Progenitor cell of endocrine pancreas (in vitro differentiated cells): ENCODE results near the gene SYT9. TPM values are rescaled to one million over a fixed set of nuclear protein-coding genes. Genes with fewer than 3 reads are reported as not detected.

Source experiments
- DNase-seq: peaks from one replicate; pipeline ENCODE4 v3.0.0; 2021; ENCODE audit warnings: low spot score; ENCODE audit not compliant: unreplicated experiment
- H3K27ac Mint-ChIP-seq: 2 replicates; pipeline ENCODE4 v1.8.0; 2021; ENCODE audit warnings: mild to moderate bottlenecking, moderate library complexity, mixed read lengths
- H3K27me3 Mint-ChIP-seq: 2 replicates; pipeline ENCODE4 v1.8.0; 2021; ENCODE audit warnings: mixed read lengths
- H3K36me3 Mint-ChIP-seq: 2 replicates; pipeline ENCODE4 v1.8.0; 2022; ENCODE audit warnings: mixed read lengths; ENCODE audit not compliant: insufficient read depth
- H3K4me1 Mint-ChIP-seq: 2 replicates; pipeline ENCODE4 v1.8.0; 2021; ENCODE audit warnings: low read depth, mixed read lengths
- H3K4me3 Mint-ChIP-seq: 2 replicates; pipeline ENCODE4 v1.8.0; 2021; ENCODE audit warnings: low read depth, mild to moderate bottlenecking, moderate library complexity, mixed read lengths
- H3K9me3 Mint-ChIP-seq: 2 replicates; pipeline ENCODE4 v1.8.0; 2021; ENCODE audit warnings: low read depth, mixed read lengths
- CTCF ChIP-seq: fragments of 200-600 bp; sonication (generic); IDR thresholded peaks from one replicate; pipeline ENCODE4 v1.5.0; 2021; ENCODE audit warnings: antibody characterized with exemption, mild to moderate bottlenecking; ENCODE audit not compliant: unreplicated experiment
- total RNA-seq: library from RNA; stranded (reverse); gene quantifications from 2 replicates; pipeline ENCODE4 v1.2.1, GENCODE V29; 2021

SYT9 gene
- total RNA-seq, 1 donor from 2014 or later, result 0.57 TPM

GRCh38 chr11:7311903-7312302 lies 60.2 kb downstream of the SYT9 start:
- Mint-ChIP-seq H3K27me3 (peaks cover 4% of the 10 kb centered on the region), H3K9me3 (no peaks in the 10 kb centered on the region), H3K27ac (peak overlapping the region; percentile 3), H3K4me3 (no peak overlapping the region), H3K36me3 (no peaks in the 10 kb centered on the region), H3K4me1 (peaks cover 7% of the 10 kb centered on the region)
- DNase-seq, result no peak
- no peak for TF ChIP-seq CTCF

GRCh38 chr11:7314811-7315604 lies 63.3 kb downstream of the SYT9 start:
- no peak for TF ChIP-seq CTCF
- H3K4me1 Mint-ChIP-seq, result peaks cover 7% of the 10 kb centered on the region
- no peak for DNase-seq

GRCh38 chr11:7319501-7319900 lies 67.8 kb downstream of the SYT9 start:
- no peaks in the 10 kb centered on the region for H3K36me3 Mint-ChIP-seq
- no peak overlapping the region for H3K27ac Mint-ChIP-seq
- peaks cover 5% of the 10 kb centered on the region for H3K4me1 Mint-ChIP-seq
- H3K27me3 Mint-ChIP-seq, result no peaks in the 10 kb centered on the region
- no peaks in the 10 kb centered on the region for H3K9me3 Mint-ChIP-seq
- DNase-seq, result no peak
- no peak overlapping the region for H3K4me3 Mint-ChIP-seq
- TF ChIP-seq CTCF, result no peak

More at GRCh38 chr11:7314811-7315604, 63.3 kb downstream of the SYT9 start:
- H3K36me3 Mint-ChIP-seq, result no peaks in the 10 kb centered on the region
- no peaks in the 10 kb centered on the region for H3K9me3 Mint-ChIP-seq
- no peak overlapping the region for H3K4me3 Mint-ChIP-seq
- H3K27ac Mint-ChIP-seq, result no peak overlapping the region
- H3K27me3 Mint-ChIP-seq, result no peaks in the 10 kb centered on the region

GRCh38 chr11:7320306-7320705 lies 68.6 kb downstream of the SYT9 start:
- no peak for DNase-seq
- H3K36me3 Mint-ChIP-seq, result no peaks in the 10 kb centered on the region
- H3K4me1 Mint-ChIP-seq, result peaks cover 5% of the 10 kb centered on the region
- H3K27me3 Mint-ChIP-seq, result no peaks in the 10 kb centered on the region
- H3K9me3 Mint-ChIP-seq, result no peaks in the 10 kb centered on the region
- H3K4me3 Mint-ChIP-seq, result no peak overlapping the region
- no peak overlapping the region for H3K27ac Mint-ChIP-seq
- TF ChIP-seq CTCF, result no peak

- no peak overlapping the region for H3K27ac Mint-ChIP-seq
- H3K9me3 Mint-ChIP-seq, result no peaks in the 10 kb centered on the region
- H3K36me3 Mint-ChIP-seq, result no peaks in the 10 kb centered on the region
- H3K4me1 Mint-ChIP-seq, result peaks cover 5% of the 10 kb centered on the region
- no peak overlapping the region for H3K4me3 Mint-ChIP-seq
- H3K27me3 Mint-ChIP-seq, result no peaks in the 10 kb centered on the region
- TF ChIP-seq CTCF, result no peak
- no peak for DNase-seq
Observed at GRCh38 chr11:7321473-7322450, 70.1 kb downstream of the SYT9 start.
